WI38 (cell line): ENCODE measurements around the gene SASH1.
A peak's percentile ranks its signal among the peaks of the same experiment; 100 is the strongest.

Experiments
- H3K4me3 ChIP-seq: 2 replicates; pipeline ENCODE4 v1.5.1; 2011; ENCODE audit warnings: low read depth, mild to moderate bottlenecking, control low read depth, low read length
- CTCF ChIP-seq: IDR thresholded peaks from 2 replicates; pipeline ENCODE4 v1.5.1; 2012; ENCODE audit warnings: low read depth, mild to moderate bottlenecking, control low read depth, low read length

Gene SASH1

DNA sequence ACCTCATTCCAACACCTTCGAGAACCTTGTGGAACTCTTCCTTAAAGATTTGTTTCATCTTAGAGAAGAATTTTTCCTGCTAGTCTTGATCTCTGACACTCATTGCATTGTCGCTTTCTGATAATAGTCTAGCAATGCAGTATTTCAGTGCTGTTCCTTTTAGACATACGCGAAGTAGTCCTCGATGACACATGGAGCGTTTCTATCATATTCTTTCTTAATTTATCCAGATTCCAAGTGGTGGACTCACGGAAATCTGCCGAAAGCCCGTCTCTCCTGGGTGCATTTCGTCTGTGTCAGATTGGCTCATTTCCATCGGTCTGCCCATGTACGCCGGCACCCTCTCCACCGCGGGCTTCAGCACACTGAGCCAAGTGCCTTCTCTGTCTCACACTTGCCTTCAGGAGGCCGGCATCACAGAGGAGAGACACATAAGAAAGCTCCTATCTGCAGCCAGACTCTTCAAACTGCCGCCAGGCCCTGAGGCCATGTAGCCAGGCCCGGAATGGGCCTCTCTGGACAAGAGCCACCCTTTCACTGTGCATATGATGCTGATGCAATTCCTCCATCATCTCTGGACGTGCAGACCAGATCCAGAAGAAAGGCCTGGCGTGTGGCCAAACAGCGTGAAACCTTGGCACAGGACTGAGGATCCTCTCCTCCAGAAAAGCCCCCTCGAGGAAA is 205.6 kb downstream of the SASH1 start:
- no peak overlapping the region for H3K4me3 ChIP-seq
- no peak for TF ChIP-seq CTCF

GRCh38 chr6:148548749-148549140 is 206.1 kb downstream of the SASH1 start:
- TF ChIP-seq CTCF = no peak
- no peak overlapping the region for H3K4me3 ChIP-seq

DNA sequence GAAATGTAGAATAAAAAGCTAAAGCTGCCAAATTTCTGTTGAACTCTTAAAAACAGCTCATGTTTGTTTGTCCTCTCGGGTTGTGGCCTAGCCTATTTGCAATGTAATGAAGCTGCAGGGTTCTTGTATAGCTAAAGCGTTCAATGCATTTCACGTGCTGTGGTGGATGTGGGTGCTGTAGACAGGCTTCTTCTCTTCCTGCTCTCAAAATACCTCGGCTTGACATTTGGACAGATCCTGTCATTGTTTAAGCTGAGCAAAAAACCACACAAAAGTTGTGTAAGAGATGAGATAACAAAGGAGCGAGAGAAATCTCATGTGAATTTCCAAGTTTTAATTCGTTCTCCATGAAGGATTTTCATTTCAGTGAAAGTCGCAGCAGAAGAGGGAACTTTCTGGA is 207.9 kb downstream of the SASH1 start:
- H3K4me3 ChIP-seq = no peak overlapping the region
- TF ChIP-seq CTCF = no peak

DNA sequence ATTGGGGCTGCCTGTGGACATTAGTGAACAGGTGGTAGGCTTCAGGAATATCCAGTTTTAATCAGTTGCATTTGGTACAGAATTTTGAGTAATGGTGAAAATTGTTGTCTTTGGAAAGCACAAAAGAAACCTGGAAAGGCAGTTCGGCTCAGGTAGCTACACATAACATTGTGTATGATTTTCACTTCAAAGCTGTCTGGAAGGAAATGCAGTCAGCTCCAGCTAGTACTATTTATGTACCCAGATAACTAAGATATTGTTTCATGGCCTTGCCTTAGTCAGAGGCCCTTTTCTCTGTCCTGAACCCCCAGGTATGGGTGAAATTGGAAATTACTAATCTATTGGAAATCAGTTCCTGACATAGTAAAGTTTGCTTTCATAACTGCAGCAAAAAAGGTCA is 208.6 kb downstream of the SASH1 start:
- H3K4me3 ChIP-seq = no peak overlapping the region
- TF ChIP-seq CTCF = no peak

DNA sequence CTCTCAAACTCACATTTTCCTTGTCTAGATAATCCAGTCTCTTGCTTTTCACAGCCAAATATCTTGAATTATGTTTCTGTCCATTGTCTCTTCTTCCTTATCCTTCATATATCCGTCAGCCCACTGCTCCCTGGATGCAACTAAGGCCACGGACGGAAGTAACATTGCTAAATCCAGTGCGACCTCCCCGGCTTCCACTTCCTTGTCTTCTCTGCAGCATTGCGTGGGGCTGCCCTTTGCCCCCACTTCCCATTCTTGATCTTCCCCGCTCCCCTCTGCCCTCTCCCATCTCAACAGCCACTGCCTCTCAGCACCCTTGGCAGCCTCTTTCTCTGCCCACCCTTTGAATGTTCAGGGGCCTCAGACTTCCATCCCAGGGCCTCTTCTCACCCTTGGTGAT is 213.8 kb downstream of the SASH1 start:
- TF ChIP-seq CTCF = no peak
- H3K4me3 ChIP-seq = no peak overlapping the region

DNA sequence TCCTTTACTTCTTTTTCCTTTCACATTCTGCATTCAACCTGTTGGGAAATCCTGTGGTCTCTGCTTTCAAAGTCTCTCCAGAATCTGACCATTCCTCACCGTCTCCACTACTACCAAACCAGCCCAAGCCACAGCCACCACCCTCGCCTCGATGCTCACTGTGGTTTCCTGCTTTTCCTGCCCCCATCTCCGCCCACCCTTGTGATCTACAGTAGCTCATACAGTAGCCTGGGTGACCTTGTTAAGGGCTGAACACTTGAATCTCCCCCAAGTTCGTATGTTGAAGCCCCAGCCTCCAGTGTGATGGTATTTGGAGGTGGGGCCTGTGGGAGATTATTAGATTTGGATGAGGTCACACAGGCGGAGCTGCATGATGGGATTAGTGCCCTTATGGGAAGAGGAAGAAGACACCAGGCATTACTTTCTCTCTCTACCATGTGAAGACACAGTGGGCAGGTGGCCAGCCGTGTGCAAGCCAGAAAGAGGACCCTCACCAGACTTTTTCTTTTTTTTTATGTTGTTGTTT is 215.2 kb downstream of the SASH1 start:
- H3K4me3 ChIP-seq = no peak overlapping the region
- TF ChIP-seq CTCF = no peak

- peak; percentile 89 for TF ChIP-seq CTCF
- H3K4me3 ChIP-seq = peak overlapping the region; percentile 57
These were observed 217.3 kb downstream of the SASH1 start for GRCh38 chr6:148559848-148560433.
